Left hindlimb (tissue), 1 donor: ENCODE data around the gene WDR54.
A peak's percentile ranks its signal among the peaks of the same experiment; 100 is the strongest.
"Not testable (repeated sequence)": the region's sequence is repeated elsewhere in the genome, so short reads cannot be mapped to it uniquely, and the experiment has no call there.

Experiments
- DNase-seq: peaks from one replicate; pipeline ENCODE4 v3.0.0-alpha.2; 2018

WDR54 gene

DNA sequence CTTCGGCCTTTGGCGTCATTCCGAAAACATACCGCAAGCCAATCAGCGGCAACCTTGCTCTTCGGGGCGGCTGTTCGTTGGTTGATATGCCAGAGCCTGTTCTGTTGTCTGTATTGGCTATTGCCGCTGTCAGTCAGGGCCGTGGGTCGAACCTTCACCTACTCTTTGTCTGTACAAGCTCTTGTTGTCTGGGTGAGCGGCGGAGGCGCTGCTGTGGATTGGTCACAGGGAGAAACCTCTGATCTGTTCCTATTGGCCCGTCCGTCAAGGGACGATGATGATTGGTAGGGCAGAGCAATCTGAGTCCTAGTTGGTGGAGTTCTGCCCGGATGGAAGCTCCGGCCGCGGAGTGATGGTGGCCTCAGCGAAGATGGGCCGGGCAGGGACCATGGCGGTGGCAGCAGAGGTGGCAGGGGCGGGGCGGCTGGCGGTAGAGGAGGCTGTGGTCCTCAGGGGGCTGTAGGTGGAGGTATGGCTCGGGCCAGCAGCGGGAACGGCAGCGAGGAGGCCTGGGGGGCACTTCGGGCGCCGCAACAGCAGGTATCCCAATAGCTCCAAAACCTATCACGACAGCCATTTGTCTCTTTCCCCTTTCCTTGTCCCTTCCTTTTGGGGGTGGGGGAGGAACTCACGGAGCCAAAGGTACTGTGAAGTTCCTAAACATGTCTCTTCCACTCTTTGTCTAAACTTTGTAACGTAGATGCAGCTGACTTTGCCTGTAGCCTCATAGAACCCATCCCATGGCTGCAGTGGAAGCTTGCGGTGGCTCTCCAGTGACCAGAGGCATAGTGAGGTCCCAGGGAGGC lies 36.8 kb downstream of the WDR54 start, which contains the start of gene WBP1:
Gene WBP1, plus strand, starts transcription at position 307 of the 806 bp plus-strand sequence. Its CDS starts 165 bp downstream, at position 472.
- DNase-seq, result peak; percentile 100

DNA sequence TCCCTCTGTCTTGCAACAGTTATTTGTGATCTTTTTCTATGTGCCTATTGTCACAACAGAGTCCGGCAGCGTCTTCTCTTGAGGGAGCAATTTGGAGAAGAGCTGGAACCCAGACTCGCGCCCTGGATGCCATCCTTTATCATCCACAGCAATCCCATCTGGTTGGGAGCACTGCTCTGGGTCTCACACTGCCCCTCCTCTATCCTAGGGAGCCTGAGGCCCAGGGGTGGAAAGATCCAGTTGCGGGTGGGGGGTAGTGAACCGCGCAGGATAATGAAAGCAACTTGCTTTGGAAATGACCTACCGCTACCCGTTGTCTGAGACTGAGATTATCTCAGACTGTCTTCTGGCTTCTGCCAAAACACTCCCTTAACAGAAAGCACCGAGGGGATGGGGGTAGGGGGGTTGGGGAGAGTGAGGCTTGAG lies 37.4 kb downstream of the WDR54 start:
- DNase-seq, result peak; percentile 34

DNA sequence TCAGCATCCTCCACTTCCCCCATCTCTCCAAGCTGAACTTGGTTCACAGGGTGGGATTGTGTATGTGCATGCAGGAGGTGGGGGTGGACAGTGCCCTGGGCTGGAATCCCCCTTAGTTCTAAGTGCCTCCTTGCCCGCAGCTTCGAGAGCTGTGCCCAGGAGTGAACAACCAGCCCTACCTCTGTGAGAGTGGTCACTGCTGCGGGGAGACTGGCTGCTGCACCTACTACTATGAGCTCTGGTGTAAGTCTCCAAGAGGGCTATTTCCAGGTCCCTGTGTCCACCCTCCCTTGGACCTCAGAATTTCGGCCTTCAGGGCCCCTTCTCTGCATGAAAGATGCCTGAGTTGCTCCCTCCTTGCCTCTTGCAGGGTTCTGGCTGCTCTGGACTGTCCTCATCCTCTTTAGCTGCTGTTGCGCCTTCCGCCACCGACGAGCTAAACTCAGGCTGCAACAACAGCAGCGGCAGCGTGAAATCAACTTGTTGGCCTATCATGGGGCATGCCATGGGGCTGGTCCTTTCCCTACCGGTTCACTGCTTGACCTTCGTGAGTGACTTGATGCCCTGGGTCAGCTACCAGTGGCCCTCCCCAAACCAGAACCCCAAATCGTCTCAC lies 38.1 kb downstream of the WDR54 start:
- DNase-seq, result not testable (repeated sequence)

DNA sequence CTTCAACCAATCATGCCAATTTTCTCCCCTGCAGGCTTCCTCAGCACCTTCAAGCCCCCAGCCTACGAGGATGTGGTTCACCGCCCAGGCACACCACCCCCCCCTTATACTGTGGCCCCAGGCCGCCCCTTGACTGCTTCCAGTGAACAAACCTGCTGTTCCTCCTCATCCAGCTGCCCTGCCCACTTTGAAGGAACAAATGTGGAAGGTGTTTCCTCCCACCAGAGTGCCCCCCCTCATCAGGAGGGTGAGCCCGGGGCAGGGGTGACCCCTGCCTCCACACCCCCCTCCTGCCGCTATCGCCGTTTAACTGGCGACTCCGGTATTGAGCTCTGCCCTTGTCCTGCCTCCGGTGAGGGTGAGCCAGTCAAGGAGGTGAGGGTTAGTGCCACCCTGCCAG lies 38.7 kb downstream of the WDR54 start:
- peak; percentile 34 for DNase-seq

DNA sequence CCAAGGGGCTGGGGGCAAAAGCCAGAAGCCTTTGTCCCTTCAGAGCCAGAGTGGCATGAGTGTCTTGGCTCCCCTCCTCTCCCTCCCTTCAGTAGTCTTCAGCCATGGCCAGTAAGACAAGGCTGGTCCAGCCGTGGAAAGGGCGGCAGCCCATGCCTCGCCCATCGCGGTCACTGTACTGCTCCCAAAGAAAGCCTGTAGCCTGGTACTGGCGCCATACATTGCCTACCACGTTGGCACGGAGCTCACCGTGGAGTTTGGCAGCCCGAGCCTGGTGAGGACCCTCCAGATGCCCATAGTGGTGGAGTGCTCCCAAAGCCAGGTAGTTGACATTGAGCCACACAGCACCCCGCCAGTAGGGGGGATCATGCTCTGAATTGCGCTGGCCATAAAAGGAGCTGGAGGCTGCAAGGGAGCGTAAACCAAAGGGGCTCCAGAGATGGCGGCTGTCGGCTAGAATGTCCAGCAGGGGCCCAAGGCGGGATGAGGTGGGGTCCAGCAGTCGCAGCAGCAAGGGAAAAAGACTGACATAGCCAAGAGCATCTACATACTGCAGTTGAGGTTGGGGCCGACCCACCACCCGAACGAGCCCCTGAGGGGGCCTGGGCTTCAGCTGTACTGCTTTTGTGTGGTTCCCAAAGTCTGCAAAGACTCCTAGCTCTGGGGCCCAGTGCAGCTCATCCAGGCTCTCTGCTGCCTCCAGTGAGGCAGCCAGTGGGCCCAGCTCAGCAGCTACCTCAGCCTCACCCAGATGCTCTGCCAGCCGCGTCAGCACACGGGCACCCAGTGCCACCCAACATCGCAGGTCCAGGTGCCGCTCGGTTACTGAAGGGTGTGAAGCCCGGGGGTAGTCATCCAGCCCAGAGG lies 39.9 kb downstream of the WDR54 start:
- peak; percentile 36 for DNase-seq

DNA sequence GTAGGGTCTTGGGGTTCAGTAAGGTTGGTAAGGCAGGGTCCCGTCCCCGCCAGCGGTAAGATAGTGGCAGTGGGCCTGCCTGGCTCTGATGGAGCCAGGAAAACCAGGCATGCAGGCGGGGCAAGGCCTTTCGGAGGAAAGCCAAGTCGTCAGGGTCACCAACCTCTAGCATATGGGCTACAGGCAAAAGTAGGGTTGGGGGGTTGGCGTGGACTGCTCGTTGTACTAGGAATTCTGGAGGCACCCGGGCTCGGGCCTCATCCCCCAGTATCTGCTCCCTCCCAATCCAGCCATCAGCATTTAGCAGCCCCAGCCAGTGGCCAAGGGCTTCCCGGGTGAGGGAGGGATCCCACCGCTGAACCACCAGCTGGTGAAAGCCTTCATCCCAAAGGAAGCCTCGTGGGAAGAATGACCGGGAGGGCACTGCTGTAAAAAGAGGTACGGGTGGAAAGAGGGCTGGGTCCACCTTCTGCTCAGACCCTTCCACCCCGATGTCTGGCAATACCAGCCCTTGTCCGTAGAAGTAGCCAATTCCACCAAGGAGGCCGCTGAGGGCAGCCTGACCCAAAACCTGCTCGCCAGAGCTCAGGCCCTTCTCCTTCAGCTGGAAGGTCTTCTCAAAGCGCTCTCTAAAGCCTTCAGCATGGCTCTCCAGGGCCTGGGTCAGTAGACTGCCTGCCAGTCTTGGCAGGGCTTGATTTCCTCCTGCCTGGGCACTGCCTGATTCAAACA lies 40.7 kb downstream of the WDR54 start:
- no peak for DNase-seq

DNA sequence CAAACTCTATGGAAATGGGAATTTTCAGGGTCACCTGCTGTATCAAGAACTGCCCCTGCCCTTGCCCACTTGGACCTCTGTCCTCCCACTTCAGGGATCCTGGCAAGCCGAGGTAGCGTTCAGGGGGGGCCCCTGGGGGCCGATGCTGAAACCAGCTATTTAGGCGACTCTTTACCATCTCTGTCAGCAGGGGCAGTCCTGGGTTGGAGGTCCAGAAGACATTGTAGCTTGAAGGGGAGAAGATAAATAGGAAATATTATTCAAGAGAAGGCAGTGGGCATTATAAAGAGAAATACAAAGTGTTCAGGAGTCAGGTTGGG lies 41.2 kb downstream of the WDR54 start:
- no peak for DNase-seq

DNA sequence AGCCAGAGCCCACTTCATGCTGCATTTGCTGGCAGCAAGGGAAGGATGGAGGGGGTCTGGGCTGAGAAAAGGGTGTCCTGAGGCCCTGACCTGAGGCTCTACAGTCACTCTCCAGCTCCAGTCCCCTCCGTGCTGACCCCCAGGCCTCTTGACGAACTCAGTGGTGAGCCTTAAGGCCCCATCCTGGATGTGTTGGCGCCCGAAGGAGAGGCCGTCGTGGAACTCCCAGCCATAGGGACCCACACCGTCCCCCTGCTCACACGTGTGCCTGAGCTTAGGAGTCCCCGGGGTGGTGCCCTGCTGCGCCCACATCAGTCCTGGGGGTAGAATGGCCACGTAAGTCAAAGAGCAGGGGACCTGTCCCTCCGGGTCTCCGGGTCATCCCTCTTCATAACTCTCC lies 42.9 kb downstream of the WDR54 start:
- no peak for DNase-seq

DNA sequence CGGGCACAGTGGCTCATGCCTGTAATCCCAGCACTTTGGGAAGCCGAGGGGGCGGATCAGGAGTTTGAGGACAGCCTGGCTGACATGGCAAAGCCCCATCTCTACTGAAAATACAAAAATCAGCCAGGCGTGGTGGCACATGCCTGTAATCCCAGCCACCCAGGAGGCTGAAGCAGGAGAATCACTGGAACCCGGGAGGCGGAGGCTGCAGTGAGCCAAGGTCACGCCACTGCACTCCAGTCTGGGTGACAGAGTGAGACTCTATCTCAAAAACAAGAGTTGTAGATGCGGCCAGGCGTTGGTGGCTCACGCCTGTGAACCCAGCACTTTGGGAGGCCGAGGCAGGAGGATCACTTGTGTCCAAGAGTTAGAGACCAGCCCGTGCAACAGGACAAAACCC lies 49.2 kb downstream of the WDR54 start:
- not testable (repeated sequence) for DNase-seq

DNA sequence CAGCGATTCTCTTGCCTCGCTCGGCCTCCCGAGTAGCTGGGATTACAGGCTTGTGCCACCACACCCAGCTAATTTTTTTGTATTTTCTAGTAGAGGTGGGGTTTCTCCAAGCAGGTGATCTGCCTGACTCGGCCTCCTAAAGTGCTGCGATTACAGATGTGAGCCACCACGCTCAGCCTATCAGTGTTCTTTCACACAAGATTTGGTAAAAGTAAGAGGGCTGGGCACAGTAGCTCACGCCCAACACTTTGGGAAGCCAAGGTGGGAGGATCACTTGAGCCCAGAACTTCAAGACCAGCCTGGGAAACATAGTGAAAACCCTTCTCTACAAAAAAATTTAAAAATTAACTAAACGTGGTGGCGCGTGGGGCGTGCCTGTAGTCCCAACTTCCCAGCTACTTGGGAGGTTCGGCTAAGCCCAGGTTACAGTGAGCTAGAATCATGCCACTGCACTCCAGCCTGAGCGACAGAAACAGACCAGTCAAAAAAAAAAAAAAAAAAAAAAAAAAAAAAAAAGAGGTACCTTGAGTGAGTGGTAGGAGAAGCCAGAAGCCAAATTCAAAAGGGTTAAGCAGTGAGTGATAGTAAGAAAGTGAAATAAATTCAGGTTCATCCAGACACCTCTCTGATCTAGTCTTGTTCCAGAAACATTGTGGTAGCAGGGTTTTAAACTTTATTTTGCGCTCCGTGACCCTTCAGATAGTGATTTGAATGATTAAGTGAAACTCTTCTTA lies 50.0 kb downstream of the WDR54 start:
- no peak for DNase-seq

DNA sequence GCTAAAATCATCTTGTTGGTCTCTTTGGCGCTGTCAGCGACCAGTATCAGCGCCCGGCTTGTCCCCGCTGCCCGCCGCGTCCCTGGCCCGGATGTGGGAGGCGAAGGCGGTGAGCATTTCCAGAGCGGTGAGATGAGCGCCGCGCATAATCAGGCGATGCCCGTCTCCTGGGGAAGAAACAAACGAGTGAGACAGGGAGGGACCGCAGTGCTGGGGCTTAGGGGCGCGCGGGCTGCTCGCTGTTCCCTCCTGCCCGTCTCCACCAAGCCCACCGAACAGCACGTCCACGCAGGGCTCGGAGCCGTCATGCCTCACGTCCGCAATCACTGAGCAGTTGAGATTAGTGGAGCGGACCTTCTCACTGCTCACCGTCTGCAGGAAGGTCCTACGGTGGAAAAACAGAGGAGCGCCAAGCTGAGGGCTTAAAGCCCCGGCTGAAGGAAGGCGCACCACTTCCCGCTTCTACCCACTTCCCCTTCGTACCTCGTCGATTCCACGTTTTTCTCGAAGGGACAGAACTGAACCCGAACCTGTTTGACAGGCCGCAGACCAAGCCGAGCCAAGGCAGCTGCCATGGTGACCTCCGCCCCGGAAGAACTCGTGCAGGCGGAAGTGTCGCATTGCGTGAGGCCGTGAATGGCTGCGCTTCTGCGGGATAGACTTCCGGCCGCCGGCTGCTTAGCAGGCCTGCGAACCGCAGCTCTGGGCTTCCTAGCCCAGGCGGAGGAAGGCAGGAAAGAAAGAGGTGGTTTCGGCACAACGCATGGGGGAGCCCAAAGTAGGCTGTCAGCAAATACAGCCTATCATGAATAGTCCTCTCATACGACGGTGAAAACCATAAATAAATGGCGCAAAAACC lies 50.8 kb downstream of the WDR54 start, which contains the start of gene MRPL53:
Gene MRPL53, minus strand, starts transcription at position 595 of the 859 bp plus-strand sequence. Its CDS starts 20 bp downstream, at position 575.
- peak; percentile 94 for DNase-seq

DNA sequence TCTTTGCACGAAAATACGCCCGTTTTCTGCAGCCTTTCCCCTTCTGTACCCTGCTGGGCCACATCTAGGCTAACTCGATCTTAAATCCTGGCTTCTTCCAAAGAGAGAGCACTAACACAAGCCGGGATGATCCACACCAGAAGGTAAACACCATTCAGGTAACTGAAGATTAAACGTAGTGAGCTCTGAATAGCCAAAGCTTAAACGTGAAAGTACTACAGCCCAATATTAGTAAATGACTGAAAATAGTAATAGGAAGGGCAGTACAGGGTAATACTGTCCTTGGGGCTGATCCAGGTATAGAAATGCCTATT lies 51.4 kb downstream of the WDR54 start:
- no peak for DNase-seq

DNA sequence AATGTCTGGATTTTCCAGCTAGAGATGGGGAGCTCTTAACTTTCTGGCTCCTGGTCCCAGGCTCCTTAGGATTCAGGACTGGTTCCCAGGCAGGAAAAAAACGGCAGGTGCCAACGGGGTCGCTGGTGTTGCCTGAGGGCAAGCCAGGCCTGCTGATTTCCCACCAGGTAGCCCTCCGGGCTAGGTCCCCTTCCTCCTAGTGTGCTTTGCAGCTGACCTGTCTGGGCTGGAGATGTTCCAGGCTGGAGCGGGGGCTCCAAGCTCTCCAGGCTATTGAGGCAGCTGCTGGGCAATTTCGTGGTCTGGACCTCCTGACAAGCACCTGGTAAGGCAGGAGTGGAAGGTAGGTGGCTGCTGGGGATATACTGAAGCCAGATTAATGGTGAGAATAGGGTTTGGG lies 53.0 kb downstream of the WDR54 start:
- no peak for DNase-seq

DNA sequence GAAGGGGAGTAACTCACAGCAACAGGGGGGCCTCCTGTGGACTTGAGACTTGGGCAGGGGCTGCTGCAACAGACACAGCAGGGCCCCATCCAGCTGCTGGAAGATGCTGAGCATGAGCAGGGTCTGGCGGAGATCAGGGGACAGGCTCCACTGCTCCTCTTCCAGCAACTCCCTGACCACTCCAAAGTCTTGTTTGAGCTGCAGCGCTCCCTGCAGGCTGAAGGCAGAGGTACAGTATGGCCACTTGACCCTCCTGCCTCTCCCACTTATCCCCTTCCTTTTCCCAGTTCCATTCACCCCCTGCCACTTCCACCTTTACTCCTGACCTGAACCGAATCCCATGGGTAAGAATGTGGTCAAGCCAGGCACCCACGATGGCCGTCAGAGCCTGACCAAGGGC lies 53.4 kb downstream of the WDR54 start:
- DNase-seq, result no peak
